ENCODE data around the gene PSMB3. TPM values are rescaled to one million over a fixed set of nuclear protein-coding genes. Genes with fewer than 3 reads are reported as not detected.
A peak's percentile ranks its signal among the peaks of the same experiment; 100 is the strongest.

The PSMB3 gene
- total RNA-seq, 1 experiment from 2014 or later: 346 TPM

GRCh38 chr17:38730526-38731379, 21.8 kb upstream of the PSMB3 start:
- Histone ChIP-seq H2AFZ (ENCODE audit: low read depth, low read length, poor library complexity, severe bottlenecking) (no peak overlapping the region), H3K4me3 (replicated peaks in 1 of 2; ENCODE audit: low read depth in 1 of 2, low read length in 2 of 2) (peak overlapping the region; percentile 91 to 95), H3K79me2 (ENCODE audit: insufficient read depth, low read length) (peaks cover 37% of the 10 kb centered on the region), H3K9ac (ENCODE audit: low read length) (peak overlapping the region; percentile 88), H3K4me1 (ENCODE audit: control insufficient read depth in 1 of 2, insufficient read depth in 2 of 2, low read length in 2 of 2) (peaks cover 11 to 39% of the 10 kb centered on the region in 2 experiments; a peak in 3 of 4 replicates), H3K9me3 (ENCODE audit: control insufficient read depth in 1 of 2, insufficient read depth in 1 of 2, low read depth in 1 of 2, low read length in 2 of 2) (no peaks in the 10 kb centered on the region), H3K36me3 (ENCODE audit: control insufficient read depth in 1 of 2, insufficient read depth in 2 of 2, low read length in 2 of 2) (peaks cover 5 to 26% of the 10 kb centered on the region in 2 experiments), H3K4me2 (ENCODE audit: low read length) (peak overlapping the region; percentile 90), H4K20me1 (ENCODE audit: insufficient read depth) (no peaks in the 10 kb centered on the region), H3K27ac (ENCODE audit: low read depth, low read length) (peak overlapping the region; percentile 96), H3K9me2 (ENCODE audit: insufficient read depth) (no peaks in the 10 kb centered on the region), H3K27me3 (ENCODE audit: insufficient read depth, low read length) (no peaks in the 10 kb centered on the region)
- intact Hi-C loops (cut with micrococcal nuclease): loop anchor here (10.0 kb wide), 1 partner anchor 424 kb away; the partner anchor contains the start of gene PLXDC1
- TF ChIP-seq ELF1 (IDR thresholded peaks at IDR 0.05; ENCODE audit: borderline replicate concordance, low read depth) (no peak), POLR2AphosphoS5 (IDR thresholded peaks at IDR 0.05; ENCODE audit: low read depth, low read length) (0 out of 2 replicates have a peak, but pooled peaks have one; percentile 17)
- ChIA-PET RAD21 (ENCODE audit: low non-redundant PET in 1 of 2, low total read pairs in 2 of 2, uncharacterized antibody in 2 of 2, unreplicated experiment in 2 of 2) (no interaction called here), POLR2A (interaction anchor here (1.1 kb wide), 1 partner anchor 12 kb away, joined by 3 read pairs; no protein-coding TSS in a partner anchor), CTCF (interaction anchor here (0.9 to 1.6 kb wide), 4 partner anchors 12 to 54 kb away, joined by 3 to 4 read pairs (median 4); partner anchors contain the start of gene PSMB3)
- BruUV-seq (replicated peaks): TSS peak; percentile 34
- no peak for DNase-seq (ENCODE audit: low read depth, low spot score)
- peak; percentile 39 for ATAC-seq

- Histone ChIP-seq H3K79me2 (ENCODE audit: insufficient read depth, low read length) (peaks cover 37% of the 10 kb centered on the region), H3K9me3 (ENCODE audit: control insufficient read depth in 1 of 2, insufficient read depth in 1 of 2, low read depth in 1 of 2, low read length in 2 of 2) (no peaks in the 10 kb centered on the region), H3K9ac (ENCODE audit: low read length) (peak overlapping the region; percentile 88), H3K27me3 (ENCODE audit: insufficient read depth, low read length) (no peaks in the 10 kb centered on the region), H3K36me3 (ENCODE audit: control insufficient read depth in 1 of 2, insufficient read depth in 2 of 2, low read length in 2 of 2) (peaks cover 8 to 31% of the 10 kb centered on the region in 2 experiments; a peak in 3 of 4 replicates), H3K4me2 (ENCODE audit: low read length) (peak overlapping the region; percentile 90), H3K4me1 (ENCODE audit: control insufficient read depth in 1 of 2, insufficient read depth in 2 of 2, low read length in 2 of 2) (peaks cover 11 to 39% of the 10 kb centered on the region in 2 experiments; a peak in 3 of 4 replicates), H4K20me1 (ENCODE audit: insufficient read depth) (no peaks in the 10 kb centered on the region), H2AFZ (ENCODE audit: low read depth, low read length, poor library complexity, severe bottlenecking) (no peak overlapping the region), H3K4me3 (replicated peaks in 1 of 2; ENCODE audit: low read depth in 1 of 2, low read length in 2 of 2) (peak overlapping the region; percentile 91 to 95), H3K9me2 (ENCODE audit: insufficient read depth) (no peaks in the 10 kb centered on the region), H3K27ac (ENCODE audit: low read depth, low read length) (peak overlapping the region; percentile 96)
- ChIA-PET CTCF (interaction anchor here (0.9 to 1.6 kb wide), 4 partner anchors 12 to 55 kb away, joined by 3 to 4 read pairs (median 4); partner anchors contain the start of gene PSMB3), POLR2A (interaction anchor here (1.1 kb wide), 1 partner anchor 13 kb away, joined by 3 read pairs; no protein-coding TSS in a partner anchor), RAD21 (ENCODE audit: low non-redundant PET in 1 of 2, low total read pairs in 2 of 2, uncharacterized antibody in 2 of 2, unreplicated experiment in 2 of 2) (no interaction called here)
- DNase-seq (ENCODE audit: low read depth, low spot score) (no peak), ATAC-seq (no peak)
- intact Hi-C loops (cut with micrococcal nuclease): loop anchor here (10.0 kb wide), 1 partner anchor 423 kb away; the partner anchor contains the start of gene PLXDC1
- BruUV-seq (replicated peaks): no TSS peak
- TF ChIP-seq SRF (IDR thresholded peaks at IDR 0.05; ENCODE audit: low read depth): no peak
- TF ChIP-seq ZBTB33 (IDR thresholded peaks at IDR 0.05; ENCODE audit: extremely low read depth, insufficient replicate concordance, low read length): no peak
- no peak for TF ChIP-seq REST (IDR thresholded peaks at IDR 0.05; ENCODE audit: low read depth)
- TF ChIP-seq ATF3 (IDR thresholded peaks at IDR 0.05): no peak
- TF ChIP-seq RAD21 (IDR thresholded peaks at IDR 0.05; ENCODE audit: low read depth): no peak
- TF ChIP-seq YY1 (IDR thresholded peaks at IDR 0.05; ENCODE audit: extremely low read depth, insufficient replicate concordance, low read depth, low read length): no peak
- no peak for TF ChIP-seq JUND (IDR thresholded peaks at IDR 0.05)
Measured at GRCh38 chr17:38731526-38732294, 20.8 kb upstream of the PSMB3 start.

Measured in HCT116 (cell line).